Neural cell (in vitro differentiated cells): Measurements from ENCODE around the gene SLIT3. TPM values are rescaled to one million over a fixed set of nuclear protein-coding genes. Genes with fewer than 3 reads are reported as not detected.

ENCODE experiments used
- H2AFZ ChIP-seq: fragments of 200-600, 300-800 bp; sonication (generic), shearing (Covaris generic); 2 replicates; pipeline ENCODE4 v1.6.0; 2014; ENCODE audit warnings: low read depth, mild to moderate bottlenecking, antibody characterized with exemption, low read length, moderate library complexity
- H3F3A ChIP-seq: fragments of 200-600 bp; shearing (Covaris generic); 2 replicates; pipeline ENCODE4 v1.6.1; 2016; ENCODE audit warnings: mild to moderate bottlenecking, moderate library complexity, mixed read lengths, antibody characterized with exemption, low read length; ENCODE audit not compliant: insufficient read depth, poor library complexity, severe bottlenecking
- H3K27ac ChIP-seq: fragments of 200-600, 300-800 bp; sonication (generic), shearing (Covaris generic); 2 replicates; pipeline ENCODE4 v1.5.1; 2014; ENCODE audit warnings: mild to moderate bottlenecking, low read length, moderate library complexity
- H3K27me3 ChIP-seq: fragments of 300-800, 200-600 bp; sonication (generic), shearing (Covaris generic); 2 replicates; pipeline ENCODE4 v1.6.0; 2014; ENCODE audit warnings: mild to moderate bottlenecking, low read depth, low read length, moderate library complexity; ENCODE audit not compliant: insufficient read depth
- H3K36me3 ChIP-seq: fragments of 300-800, 200-600 bp; sonication (generic), shearing (Covaris generic); 2 replicates; pipeline ENCODE4 v1.5.1; 2014; ENCODE audit warnings: mild to moderate bottlenecking, antibody characterized with exemption, low read length, moderate library complexity; ENCODE audit not compliant: insufficient read depth
- H3K4me2 ChIP-seq: fragments of 300-800, 200-600 bp; sonication (generic), shearing (Covaris generic); 2 replicates; pipeline ENCODE4 v1.6.0; 2014; ENCODE audit warnings: mild to moderate bottlenecking, low read length
- H3K4me3 ChIP-seq: fragments of 300-800, 200-600 bp; sonication (generic), shearing (Covaris generic); 2 replicates; pipeline ENCODE4 v1.5.1; 2014; ENCODE audit warnings: mild to moderate bottlenecking, low read length, moderate library complexity
- H3K79me2 ChIP-seq: fragments of 200-600 bp; shearing (Covaris generic); replicated peaks from 2 replicates; pipeline ENCODE4 v1.6.0; 2014; ENCODE audit warnings: mild to moderate bottlenecking, low read length, moderate library complexity; ENCODE audit not compliant: insufficient read depth
- H3K9ac ChIP-seq: fragments of 300-800, 200-600 bp; sonication (generic), shearing (Covaris generic); 2 replicates; pipeline ENCODE4 v1.6.1; 2016; ENCODE audit warnings: mild to moderate bottlenecking, low read length, mixed read lengths
- H3K9me2 ChIP-seq: fragments of 200-600 bp; shearing (Covaris generic); 2 replicates; pipeline ENCODE4 v1.6.1; 2016; ENCODE audit warnings: mild to moderate bottlenecking, low read length, mixed read lengths; ENCODE audit not compliant: insufficient read depth
- H3K9me3 ChIP-seq: fragments of 200-600, 300-800 bp; sonication (generic), shearing (Covaris generic); 2 replicates; pipeline ENCODE4 v1.6.1; 2016; ENCODE audit warnings: mild to moderate bottlenecking, mixed run types, low read length, moderate library complexity, mixed read lengths
- H4K20me1 ChIP-seq: fragments of 200-600 bp; shearing (Covaris generic); 2 replicates; pipeline ENCODE4 v1.6.1; 2016; ENCODE audit warnings: mild to moderate bottlenecking, mixed run types; ENCODE audit not compliant: insufficient read depth
- CTCF ChIP-seq: fragments of 450-650 bp; IDR thresholded peaks from 2 replicates; pipeline ENCODE4 v1.5.1; 2014; ENCODE audit warnings: antibody characterized with exemption, mild to moderate bottlenecking, moderate library complexity; ENCODE audit not compliant: poor library complexity, severe bottlenecking
- EP300 ChIP-seq: fragments of 450-650 bp; conservative IDR thresholded peaks from 2 replicates; pipeline ENCODE4 v1.6.1; 2014; ENCODE audit warnings: antibody characterized with exemption, mild to moderate bottlenecking, moderate library complexity; ENCODE audit not compliant: poor library complexity, severe bottlenecking
- EZH2 ChIP-seq: fragments of 200-600, 300-800 bp; shearing (Covaris generic), sonication (generic); IDR thresholded peaks from 2 replicates; pipeline ENCODE4 v1.6.1; 2014; ENCODE audit warnings: antibody characterized with exemption, low read length, borderline replicate concordance, mild to moderate bottlenecking; ENCODE audit not compliant: insufficient read depth, poor library complexity, severe bottlenecking
- MXI1 ChIP-seq: fragments of 450-650 bp; conservative IDR thresholded peaks from 2 replicates; pipeline ENCODE4 v1.6.1; 2014; ENCODE audit warnings: antibody characterized with exemption, mild to moderate bottlenecking; ENCODE audit not compliant: poor library complexity, severe bottlenecking
- POLR2AphosphoS5 ChIP-seq: IDR thresholded peaks from 2 replicates; pipeline ENCODE4 v1.6.1; 2012
- RAD21 ChIP-seq: fragments of 450-650 bp; conservative IDR thresholded peaks from 2 replicates; pipeline ENCODE4 v1.6.1; 2014; ENCODE audit warnings: antibody characterized with exemption, mild to moderate bottlenecking, moderate library complexity
- REST ChIP-seq: IDR thresholded peaks from 2 replicates; pipeline ENCODE4 v1.6.1; 2012; ENCODE audit warnings: borderline replicate concordance
- SMC3 ChIP-seq: fragments of 450-650 bp; conservative IDR thresholded peaks from 2 replicates; pipeline ENCODE4 v1.6.1; 2014; ENCODE audit warnings: antibody characterized with exemption, mild to moderate bottlenecking, moderate library complexity; ENCODE audit not compliant: poor library complexity
- TAF1 ChIP-seq: IDR thresholded peaks from 2 replicates; pipeline ENCODE4 v1.6.1; 2012; ENCODE audit warnings: low read depth
- polyA plus RNA-seq: library from polyadenylated mRNA; depleted of rRNA; stranded (reverse); fragments of >200 nt; gene quantifications from 2 replicates; pipeline ENCODE4 v1.2.3, GENCODE V29; 2014

The SLIT3 gene
- polyA plus RNA-seq, 1 donor from 2014 or later: 1.2 TPM

GRCh38 chr5:169100735-169101075, 200.2 kb downstream of the SLIT3 start:
- H3K4me2 ChIP-seq: no peak overlapping the region
- TF ChIP-seq POLR2AphosphoS5 (no peak), MXI1 (no peak), RAD21 (no peak), EP300 (no peak)

GRCh38 chr5:169099801-169100734, 200.9 kb downstream of the SLIT3 start:
- Histone ChIP-seq H4K20me1 (no peaks in the 10 kb centered on the region), H3K4me2 (no peak overlapping the region), H3K9me3 (no peaks in the 10 kb centered on the region), H3F3A (no peaks in the 10 kb centered on the region), H3K27me3 (no peaks in the 10 kb centered on the region), H3K4me3 (no peak overlapping the region), H3K9me2 (no peaks in the 10 kb centered on the region), H2AFZ (no peak overlapping the region), H3K36me3 (no peaks in the 10 kb centered on the region), H3K9ac (no peak overlapping the region), H3K27ac (no peak overlapping the region), H3K79me2 (no peaks in the 10 kb centered on the region)
- no peak for TF ChIP-seq TAF1
- no peak for TF ChIP-seq SMC3
- no peak for TF ChIP-seq CTCF
- TF ChIP-seq REST: no peak
- no peak for TF ChIP-seq EZH2
- no peak for TF ChIP-seq POLR2AphosphoS5
- TF ChIP-seq MXI1: no peak
- no peak for TF ChIP-seq EP300
- no peak for TF ChIP-seq RAD21

More at GRCh38 chr5:169100735-169101075, 200.2 kb downstream of the SLIT3 start:
- H4K20me1 ChIP-seq: no peaks in the 10 kb centered on the region
- no peaks in the 10 kb centered on the region for H3K27me3 ChIP-seq
- H3F3A ChIP-seq: no peaks in the 10 kb centered on the region
- no peak overlapping the region for H3K4me3 ChIP-seq
- no peaks in the 10 kb centered on the region for H3K79me2 ChIP-seq
- H3K9ac ChIP-seq: no peak overlapping the region
- no peak overlapping the region for H3K27ac ChIP-seq
- H3K9me3 ChIP-seq: no peaks in the 10 kb centered on the region
- no peaks in the 10 kb centered on the region for H3K36me3 ChIP-seq
- H2AFZ ChIP-seq: no peak overlapping the region
- H3K9me2 ChIP-seq: no peaks in the 10 kb centered on the region
